Mesodermal cell (in vitro differentiated cells): ENCODE data around the gene OR5A1. TPM values are rescaled to one million over a fixed set of nuclear protein-coding genes. Genes with fewer than 3 reads are reported as not detected.

ENCODE experiments used
- H3K27ac ChIP-seq: 2 replicates; pipeline ENCODE4 v1.7.0; 2013; ENCODE audit warnings: mild to moderate bottlenecking, low read depth, low read length, moderate library complexity; ENCODE audit not compliant: severe bottlenecking
- H3K36me3 ChIP-seq: 2 replicates; pipeline ENCODE4 v1.7.1; 2013; ENCODE audit warnings: mild to moderate bottlenecking, low read length, moderate library complexity; ENCODE audit not compliant: control insufficient read depth, insufficient read depth
- H3K4me1 ChIP-seq: one replicate; pipeline ENCODE4 v1.7.1; 2013; ENCODE audit warnings: mild to moderate bottlenecking, low read length; ENCODE audit not compliant: insufficient read depth, control insufficient read depth, poor library complexity, severe bottlenecking
- H3K4me3 ChIP-seq: 2 replicates; pipeline ENCODE4 v1.7.0; 2013; ENCODE audit warnings: low read length, control low read depth, mild to moderate bottlenecking; ENCODE audit not compliant: insufficient read depth, poor library complexity, severe bottlenecking; ENCODE audit errors: extremely low read depth
- H3K9me3 ChIP-seq: 2 replicates; pipeline ENCODE4 v1.7.1; 2013; ENCODE audit warnings: mild to moderate bottlenecking, low read length, moderate library complexity; ENCODE audit not compliant: control insufficient read depth
- WGBS, 2 experiments: methylation state at CpG; one replicate each; pipeline ENCODE4 v1.1.5; 2013; ENCODE audit warnings: missing lambda C conversion rate in 2 of 2; ENCODE audit not compliant: insufficient coverage in 2 of 2; 5-methylcytosine and 5-hydroxymethylcytosine counted together
- polyA plus RNA-seq, 2 experiments: library from polyadenylated mRNA; stranded (reverse); fragments of 50-300 nt; gene quantifications; one replicate each; pipeline ENCODE4 v1.2.3, GENCODE V29; 2013

OR5A1 gene
- not detected for polyA plus RNA-seq (2013, experiment 1 of 2)
- polyA plus RNA-seq (2013, experiment 2 of 2) = not detected

- Histone ChIP-seq H3K36me3 (no peaks in the 10 kb centered on the region), H3K9me3 (no peaks in the 10 kb centered on the region), H3K4me1 (no peaks in the 10 kb centered on the region)
These were observed at the start of gene OR5A1 for GRCh38 chr11:59436169-59436568. OR5A1 (plus strand) TSS chr11:59436469; CDS start chr11:59443169, 6,700 bp downstream.

GRCh38 chr11:59394186-59394585, 42.1 kb upstream of the OR5A1 start:
- Histone ChIP-seq H3K4me3 (no peak overlapping the region), H3K36me3 (no peaks in the 10 kb centered on the region), H3K27ac (no peak overlapping the region), H3K4me1 (no peaks in the 10 kb centered on the region), H3K9me3 (no peaks in the 10 kb centered on the region)

More at GRCh38 chr11:59436169-59436568, at the start of gene OR5A1:
- Histone ChIP-seq H3K4me3 (no peak within 1 kb of the TSS), H3K27ac (no peak within 1 kb of the TSS)
- WGBS, 2 experiments = 67% methylated on average over 1 of the region's 3 CpGs; no CpG with 5 or more reads in 1 of the 2 experiments

GRCh38 chr11:59400461-59401261, 35.6 kb upstream of the OR5A1 start:
- Histone ChIP-seq H3K27ac (no peak overlapping the region), H3K36me3 (no peaks in the 10 kb centered on the region), H3K4me1 (no peaks in the 10 kb centered on the region), H3K4me3 (no peak overlapping the region), H3K9me3 (peaks cover 9% of the 10 kb centered on the region)
- WGBS, 2 experiments = 68 to 81% methylated on average over 3 of the region's 3 CpGs

GRCh38 chr11:59401262-59401552, 35.1 kb upstream of the OR5A1 start:
- Histone ChIP-seq H3K9me3 (peaks cover 9% of the 10 kb centered on the region), H3K4me3 (no peak overlapping the region), H3K27ac (no peak overlapping the region), H3K4me1 (no peaks in the 10 kb centered on the region), H3K36me3 (no peaks in the 10 kb centered on the region)
- WGBS, 2 experiments = 50 to 77% methylated on average over 1 to 2 of the region's 2 CpGs

- H3K27ac ChIP-seq = no peak overlapping the region
These were observed 32.7 kb upstream of the OR5A1 start for GRCh38 chr11:59403546-59403945.

GRCh38 chr11:59413646-59414045, 22.6 kb upstream of the OR5A1 start:
- Histone ChIP-seq H3K9me3 (no peaks in the 10 kb centered on the region), H3K27ac (no peak overlapping the region), H3K4me1 (no peaks in the 10 kb centered on the region), H3K4me3 (no peak overlapping the region), H3K36me3 (no peaks in the 10 kb centered on the region)
- no CpG with 5 or more reads among the region's 2 CpGs for WGBS, 2 experiments

More at GRCh38 chr11:59403546-59403945, 32.7 kb upstream of the OR5A1 start:
- Histone ChIP-seq H3K4me1 (no peaks in the 10 kb centered on the region), H3K36me3 (no peaks in the 10 kb centered on the region), H3K4me3 (no peak overlapping the region), H3K9me3 (peaks cover 9% of the 10 kb centered on the region)

- no peak overlapping the region for H3K27ac ChIP-seq
- no peaks in the 10 kb centered on the region for H3K4me1 ChIP-seq
- WGBS, 2 experiments = no CpG with 5 or more reads among the region's 1 CpG
- no peak overlapping the region for H3K4me3 ChIP-seq
- no peaks in the 10 kb centered on the region for H3K9me3 ChIP-seq
- no peaks in the 10 kb centered on the region for H3K36me3 ChIP-seq
These were observed 21.2 kb upstream of the OR5A1 start for GRCh38 chr11:59415111-59415510.

GRCh38 chr11:59416613-59417012, 19.7 kb upstream of the OR5A1 start:
- 100% methylated on average over 1 of the region's 5 CpGs for WGBS, 2 experiments
- no peak overlapping the region for H3K27ac ChIP-seq
- no peaks in the 10 kb centered on the region for H3K4me1 ChIP-seq
- no peak overlapping the region for H3K4me3 ChIP-seq
- no peaks in the 10 kb centered on the region for H3K36me3 ChIP-seq
- H3K9me3 ChIP-seq = no peaks in the 10 kb centered on the region

GRCh38 chr11:59417023-59417422, 19.2 kb upstream of the OR5A1 start:
- no peaks in the 10 kb centered on the region for H3K4me1 ChIP-seq
- H3K27ac ChIP-seq = no peak overlapping the region
- H3K9me3 ChIP-seq = no peaks in the 10 kb centered on the region
- WGBS, 2 experiments = 95 to 97% methylated on average over 4 of the region's 5 CpGs
- H3K36me3 ChIP-seq = no peaks in the 10 kb centered on the region
- no peak overlapping the region for H3K4me3 ChIP-seq

- H3K36me3 ChIP-seq = no peaks in the 10 kb centered on the region
- H3K9me3 ChIP-seq = no peaks in the 10 kb centered on the region
- WGBS, 2 experiments = 91% methylated on average over 2 of the region's 2 CpGs; no CpG with 5 or more reads in 1 of the 2 experiments
- H3K4me3 ChIP-seq = no peak overlapping the region
- no peak overlapping the region for H3K27ac ChIP-seq
- no peaks in the 10 kb centered on the region for H3K4me1 ChIP-seq
These were observed 18.1 kb upstream of the OR5A1 start for GRCh38 chr11:59418156-59418555.

GRCh38 chr11:59423835-59424234, 12.4 kb upstream of the OR5A1 start:
- no peak overlapping the region for H3K27ac ChIP-seq
- H3K9me3 ChIP-seq = no peaks in the 10 kb centered on the region
- H3K4me3 ChIP-seq = no peak overlapping the region
- 87 to 94% methylated on average over 2 of the region's 2 CpGs for WGBS, 2 experiments
- H3K36me3 ChIP-seq = no peaks in the 10 kb centered on the region
- H3K4me1 ChIP-seq = peaks cover 10% of the 10 kb centered on the region
